GM18498 (cell line): Measurements from ENCODE around the gene ERBB3.
A peak's percentile ranks its signal among the peaks of the same experiment; 100 is the strongest.
"Not testable (repeated sequence)": the region's sequence is repeated elsewhere in the genome, so short reads cannot be mapped to it uniquely, and the experiment has no call there.

ENCODE experiments used
- ATAC-seq: cut with Tn5 transposase; IDR thresholded peaks from one replicate; pipeline ENCODE4 v1.9.1; 2021; ENCODE audit warnings: mild to moderate bottlenecking, moderate library complexity; ENCODE audit not compliant: unreplicated experiment

ERBB3 gene

DNA sequence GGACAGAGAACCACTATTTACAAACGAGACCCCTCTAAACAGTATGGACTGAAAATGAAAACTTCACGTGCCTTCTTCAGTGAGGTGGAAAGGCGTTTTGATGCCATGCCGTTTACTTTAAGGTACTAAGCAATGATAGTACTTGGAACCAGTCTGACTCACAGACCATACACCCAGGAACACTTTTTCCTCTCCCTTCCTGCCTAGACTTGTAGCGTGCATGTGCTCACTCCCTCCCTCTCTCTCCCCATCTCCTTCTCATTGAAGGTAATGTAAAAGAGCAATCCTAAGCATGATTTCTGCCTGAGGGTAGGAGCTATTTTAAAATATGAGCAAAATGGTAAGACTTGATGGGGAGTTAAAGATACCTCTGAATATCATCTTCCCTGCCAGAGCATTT, 30.6 kb downstream of the ERBB3 start:
- no peak for ATAC-seq

DNA sequence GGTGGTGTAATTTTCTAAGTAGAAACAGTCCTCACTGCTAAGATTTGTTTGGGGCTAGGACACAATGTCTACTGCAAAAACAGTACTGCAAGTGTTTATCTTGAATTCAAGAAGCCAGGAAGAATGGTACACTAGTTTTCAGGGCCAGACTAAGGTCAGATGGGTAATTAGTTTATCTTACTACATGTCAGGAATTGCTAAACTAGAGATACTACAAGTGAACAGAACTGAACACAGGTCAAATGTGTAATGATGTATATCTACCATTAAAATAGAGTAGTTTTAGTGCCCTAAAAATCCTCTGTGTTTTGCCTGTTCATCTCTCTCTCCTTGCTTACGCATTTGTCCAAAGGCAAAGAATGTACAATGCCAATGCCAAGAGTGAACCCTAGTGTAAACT, 34.1 kb downstream of the ERBB3 start:
- ATAC-seq, result no peak

GRCh38 chr12:56115329-56115728, 35.4 kb downstream of the ERBB3 start:
- ATAC-seq, result no peak

DNA sequence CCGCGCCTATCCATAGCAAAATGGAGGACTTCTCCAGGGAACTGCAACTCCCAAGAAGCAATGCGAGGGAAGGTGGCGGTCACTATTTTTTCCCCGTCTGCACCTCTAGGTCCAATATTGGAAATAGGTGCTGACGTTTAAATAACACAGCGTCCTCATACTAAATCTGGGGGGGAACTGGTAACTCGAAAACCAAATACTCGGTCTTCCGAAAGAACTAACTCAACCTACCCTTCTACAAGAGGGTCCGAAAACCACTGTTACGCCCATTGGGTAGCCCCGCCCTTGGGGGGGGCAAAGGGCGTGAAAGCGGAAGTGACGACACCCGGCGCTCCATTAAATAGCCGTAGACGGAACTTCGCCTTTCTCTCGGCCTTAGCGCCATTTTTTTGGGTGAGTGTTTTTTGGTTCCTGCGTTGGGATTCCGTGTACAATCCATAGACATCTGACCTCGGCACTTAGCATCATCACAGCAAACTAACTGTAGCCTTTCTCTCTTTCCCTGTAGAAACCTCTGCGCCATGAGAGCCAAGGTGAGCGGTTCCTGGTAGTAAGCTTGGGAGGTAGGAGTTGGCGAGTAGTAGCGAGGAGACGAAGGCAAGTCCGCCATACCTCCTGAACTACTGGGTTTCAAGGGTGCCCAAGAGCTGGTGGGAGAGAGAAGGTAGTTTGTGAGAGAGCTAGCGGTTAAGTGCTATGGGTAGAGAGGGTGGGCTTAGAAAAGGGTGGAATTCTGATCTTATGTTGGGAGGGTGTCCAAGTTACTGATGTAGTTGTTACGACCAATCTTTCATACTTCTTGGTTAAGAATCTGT, 36.5 kb downstream of the ERBB3 start, which contains the start of gene RPL41:
RPL41 (plus strand) TSS at position 367 of the 815 bp plus-strand sequence.
- ATAC-seq, result peak; percentile 52

- not testable (repeated sequence) for ATAC-seq
Observed at GRCh38 chr12:56117082-56117706, 37.2 kb downstream of the ERBB3 start.

DNA sequence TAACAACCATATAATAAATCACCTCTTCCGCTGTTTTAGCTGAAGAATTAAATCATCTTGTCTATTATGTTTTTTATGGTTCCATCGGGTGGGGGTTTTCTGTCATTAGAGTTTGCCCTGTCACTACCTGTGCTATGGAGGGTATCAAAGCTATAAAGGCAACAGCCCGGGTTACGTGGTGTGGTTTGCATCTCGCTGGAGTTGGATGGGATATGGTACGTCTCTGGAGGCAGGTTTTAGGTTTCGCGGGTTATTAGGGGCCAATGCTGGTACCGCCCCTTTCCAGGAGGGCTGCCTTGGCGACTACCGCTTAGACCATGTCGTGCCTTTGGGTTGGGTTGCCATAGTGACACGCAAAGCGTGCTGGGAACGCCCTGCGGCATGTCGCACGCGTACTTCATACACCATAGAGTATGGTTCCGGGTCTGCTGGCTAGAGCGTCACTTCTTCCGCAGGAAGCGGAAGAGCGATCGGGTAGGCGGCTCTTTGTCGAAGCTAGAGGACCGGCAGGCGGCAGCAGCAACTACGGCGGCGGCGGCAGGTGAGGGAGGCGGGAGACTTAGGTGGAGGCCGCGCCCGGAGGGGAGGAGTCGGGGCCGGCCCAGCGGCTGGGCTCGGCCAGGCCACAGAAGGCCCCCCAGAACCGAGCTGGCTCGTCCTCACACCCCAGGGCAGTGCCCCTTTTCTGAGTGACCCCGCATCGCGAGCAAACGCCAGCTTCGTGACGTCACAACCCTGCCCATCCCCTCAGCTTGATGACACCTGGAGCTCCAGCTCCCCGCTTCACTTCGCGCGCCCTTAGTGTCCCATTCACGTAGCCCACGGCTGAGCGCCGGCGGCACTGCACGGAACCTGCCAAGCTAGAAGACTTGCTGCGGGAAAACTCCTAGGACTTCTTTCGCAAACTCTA, 38.1 kb downstream of the ERBB3 start, which contains the start of gene ZC3H10:
ZC3H10 (plus strand) TSS at position 489 of the 910 bp plus-strand sequence. CDS start 2,297 bp downstream, outside the sequence.
- peak; percentile 79 for ATAC-seq

DNA sequence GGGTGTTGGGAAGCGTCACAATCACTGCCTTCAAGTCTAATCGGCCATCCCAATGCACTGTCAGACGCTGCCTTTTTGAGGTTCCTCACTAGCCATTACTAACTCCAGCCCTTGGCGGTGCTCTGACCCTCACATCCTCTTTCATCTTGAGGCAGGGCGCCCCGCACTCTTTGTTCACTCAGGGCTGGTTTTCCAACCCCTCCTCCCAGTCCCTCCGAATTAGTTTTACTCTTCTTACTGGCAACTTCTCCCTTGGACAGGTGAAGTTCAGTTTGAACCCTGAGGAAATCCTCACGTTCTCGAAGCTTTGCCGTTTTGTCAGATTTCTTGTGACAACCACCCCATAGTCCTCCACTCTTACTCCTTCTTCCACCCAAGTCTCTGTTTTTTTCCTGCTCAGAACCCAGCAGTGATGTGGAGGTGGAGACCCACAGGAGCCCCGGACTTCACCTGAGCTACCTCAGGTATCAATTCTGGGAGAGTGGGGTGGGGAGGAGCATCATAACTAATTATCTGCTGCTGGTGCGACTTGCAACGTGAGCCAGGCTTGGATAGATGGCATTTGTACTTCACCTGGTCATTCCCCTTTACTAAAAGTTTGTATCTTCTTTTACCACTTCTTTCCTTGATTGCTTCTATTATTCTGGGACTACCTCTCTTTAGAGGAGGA, 38.9 kb downstream of the ERBB3 start:
- ATAC-seq, result no peak

DNA sequence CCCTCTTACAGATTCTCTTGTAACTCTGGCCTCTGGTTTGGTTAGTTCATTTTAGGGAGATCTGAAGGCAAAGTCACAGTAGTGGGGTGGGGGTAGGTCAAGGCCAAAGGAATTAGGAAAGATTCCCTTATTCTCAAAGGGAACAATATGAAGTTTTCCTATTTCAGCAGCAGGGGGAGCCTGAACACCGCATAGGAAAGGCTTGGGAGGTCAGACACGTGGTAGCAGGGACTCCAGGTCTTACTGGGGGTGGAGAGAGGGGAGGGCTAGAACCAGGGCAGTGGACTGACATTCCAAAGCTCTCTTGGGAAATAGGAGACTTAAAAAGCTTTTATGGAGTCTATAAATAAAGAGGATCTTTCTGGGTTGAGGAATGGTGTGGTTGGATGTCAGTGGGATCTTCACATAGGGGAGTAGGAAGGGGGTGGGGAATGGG, 39.4 kb downstream of the ERBB3 start:
- no peak for ATAC-seq

DNA sequence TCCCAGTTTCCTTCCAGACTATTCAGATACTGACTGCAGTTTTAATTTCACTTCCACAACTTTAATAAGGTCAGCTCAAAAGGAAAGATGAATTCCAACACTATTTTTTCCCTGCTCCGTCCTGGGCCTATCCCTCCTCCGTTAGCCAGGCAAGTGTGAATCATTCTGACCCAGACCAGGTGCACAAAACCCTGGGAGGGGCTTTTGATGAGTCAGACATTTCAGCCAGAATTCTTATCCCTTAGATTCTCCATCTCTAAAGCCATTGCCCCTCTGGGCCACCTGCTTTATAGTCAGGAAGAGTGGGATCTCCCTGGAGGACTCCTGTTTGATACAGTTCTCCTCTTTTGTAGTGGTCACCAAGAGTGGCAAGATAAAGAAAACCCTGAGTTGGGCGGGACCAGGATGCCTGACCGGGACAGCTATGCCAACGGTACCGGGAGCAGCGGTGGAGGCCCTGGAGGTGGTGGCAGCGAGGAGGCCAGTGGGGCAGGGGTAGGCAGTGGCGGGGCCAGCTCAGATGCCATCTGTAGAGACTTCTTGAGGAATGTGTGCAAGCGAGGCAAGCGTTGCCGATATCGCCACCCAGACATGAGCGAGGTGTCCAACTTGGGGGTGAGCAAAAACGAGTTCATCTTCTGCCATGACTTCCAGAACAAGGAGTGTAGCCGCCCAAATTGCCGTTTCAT, 40.3 kb downstream of the ERBB3 start:
- no peak for ATAC-seq

DNA sequence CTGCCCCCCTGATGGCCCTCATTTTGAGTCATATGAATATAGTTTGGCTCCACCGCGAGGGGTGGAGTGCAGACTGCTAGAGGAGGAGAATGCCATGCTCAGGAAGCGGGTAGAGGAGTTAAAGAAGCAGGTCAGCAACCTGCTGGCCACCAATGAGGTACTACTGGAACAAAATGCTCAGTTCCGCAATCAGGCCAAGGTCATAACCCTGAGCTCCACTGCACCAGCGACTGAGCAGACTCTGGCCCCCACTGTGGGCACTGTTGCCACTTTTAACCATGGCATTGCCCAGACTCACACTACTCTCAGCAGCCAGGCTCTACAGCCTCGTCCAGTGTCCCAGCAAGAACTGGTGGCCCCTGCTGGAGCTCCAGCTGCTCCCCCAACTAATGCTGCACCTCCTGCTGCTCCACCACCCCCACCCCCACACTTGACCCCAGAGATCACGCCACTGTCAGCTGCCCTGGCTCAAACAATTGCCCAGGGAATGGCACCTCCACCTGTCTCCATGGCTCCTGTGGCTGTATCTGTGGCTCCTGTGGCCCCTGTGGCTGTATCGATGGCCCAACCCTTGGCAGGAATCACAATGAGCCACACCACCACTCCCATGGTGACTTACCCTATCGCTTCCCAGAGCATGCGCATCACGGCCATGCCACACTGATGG, 41.4 kb downstream of the ERBB3 start:
- no peak for ATAC-seq

- ATAC-seq, result no peak
Observed at GRCh38 chr12:56122637-56123036, 42.7 kb downstream of the ERBB3 start.

DNA sequence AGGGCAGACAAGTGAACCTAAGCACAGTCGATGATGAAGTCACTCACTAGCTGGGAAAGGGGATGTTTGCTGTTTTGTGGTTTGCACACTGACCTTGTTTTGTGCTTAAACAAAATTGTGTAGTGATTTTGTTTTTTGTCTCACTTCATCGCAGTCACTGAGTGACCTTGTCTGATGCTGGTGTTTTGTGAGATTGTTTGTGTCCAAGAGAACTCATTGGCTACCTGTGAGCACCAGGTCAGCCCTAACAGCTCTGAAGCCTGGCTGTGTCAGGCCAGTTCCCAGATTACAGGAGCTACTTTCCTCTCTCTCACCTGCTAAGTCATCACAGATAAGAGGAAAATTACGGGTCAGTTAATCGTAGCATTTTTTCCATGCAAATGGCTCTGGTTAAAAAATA, 44.2 kb downstream of the ERBB3 start:
- ATAC-seq, result no peak

- ATAC-seq, result no peak
Observed at GRCh38 chr12:56126732-56127239, 46.8 kb downstream of the ERBB3 start.

GRCh38 chr12:56127485-56127887, 47.5 kb downstream of the ERBB3 start:
- no peak for ATAC-seq

- peak; percentile 91 for ATAC-seq
Observed at GRCh38 chr12:56127888-56128669, 48.1 kb downstream of the ERBB3 start, which contains the start of gene ESYT1. ESYT1 (plus strand) TSS chr12:56128267; CDS start chr12:56128320, 53 bp downstream.

- ATAC-seq, result no peak
Observed at GRCh38 chr12:56128670-56129205, 48.8 kb downstream of the ERBB3 start.

DNA sequence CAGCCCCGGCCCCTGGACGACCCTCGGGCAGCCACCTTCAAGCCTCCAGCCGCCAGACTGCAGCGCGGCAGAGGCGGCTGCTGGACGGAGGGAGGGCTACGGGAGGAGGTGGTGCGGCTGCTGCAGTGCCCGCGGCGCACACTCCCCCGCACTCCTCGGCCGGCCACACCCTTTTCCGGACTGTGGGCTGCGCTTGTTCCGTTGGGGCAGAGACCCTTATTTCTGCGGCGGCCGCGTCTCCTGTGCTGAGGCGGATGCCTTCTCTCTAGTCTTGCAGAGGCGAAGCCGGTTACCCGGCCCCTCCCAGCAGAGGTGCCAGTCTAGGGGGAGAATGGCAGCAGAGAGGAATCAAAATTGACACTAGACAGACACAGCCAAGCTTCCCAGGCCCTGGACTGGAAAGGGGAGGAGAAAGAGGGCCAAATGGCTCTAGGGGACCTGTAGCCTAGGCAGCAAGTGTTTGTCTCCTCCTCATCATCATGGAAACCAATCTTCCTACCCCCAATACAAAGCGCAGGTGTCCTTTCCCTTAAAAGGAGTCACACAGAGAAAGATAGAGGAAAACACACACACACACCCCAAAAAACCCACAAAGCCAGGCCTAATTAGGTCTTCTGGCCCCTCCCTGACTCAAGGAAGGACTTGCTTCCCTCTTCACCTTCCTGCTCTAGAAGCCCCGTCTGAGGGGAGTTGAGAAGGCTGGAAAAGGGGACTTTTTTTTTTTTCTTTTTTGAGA, 49.4 kb downstream of the ERBB3 start:
- ATAC-seq, result peak; percentile 34
